Activated CD4-positive, CD25-positive, alpha-beta regulatory T cell treated with anti-CD3 and anti-CD28 coated beads, Interleukin-2, amount 50 U/mL, for 72 hours (primary cell): ENCODE data around the gene ACSL5.

Experiments used
- DNase-seq: peaks from one replicate; pipeline ENCODE4 v3.0.0; 2021

ACSL5 gene

DNA sequence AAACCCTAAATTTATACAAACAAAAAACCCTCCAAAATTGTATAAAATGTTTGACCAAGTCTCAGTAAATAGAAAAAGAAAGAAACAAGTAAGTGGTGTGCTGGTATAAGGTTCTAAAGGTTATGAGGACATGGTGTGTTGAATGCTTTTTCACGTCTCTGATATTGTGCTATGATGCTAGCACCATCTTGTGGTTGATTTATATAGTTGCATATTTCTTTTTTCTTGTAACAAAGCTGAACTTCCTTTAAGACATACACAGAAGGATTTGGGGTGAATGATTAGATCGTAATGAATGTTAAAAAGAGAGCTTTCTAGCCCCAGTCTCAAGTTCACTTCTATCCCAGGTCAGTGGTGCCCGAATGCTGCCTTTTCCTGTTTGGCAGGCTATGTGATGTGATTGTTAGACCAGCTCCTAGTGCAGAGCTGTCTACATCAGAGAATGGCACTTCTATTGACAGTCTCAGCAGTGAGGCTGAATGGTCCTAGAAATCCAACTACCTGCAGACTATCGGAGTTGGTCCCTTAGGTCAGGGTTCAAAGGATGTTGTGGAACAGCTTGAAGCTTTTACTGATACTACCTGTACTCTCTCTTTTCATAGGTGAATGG, 98.1 kb downstream of the ACSL5 start:
- DNase-seq = no peak

DNA sequence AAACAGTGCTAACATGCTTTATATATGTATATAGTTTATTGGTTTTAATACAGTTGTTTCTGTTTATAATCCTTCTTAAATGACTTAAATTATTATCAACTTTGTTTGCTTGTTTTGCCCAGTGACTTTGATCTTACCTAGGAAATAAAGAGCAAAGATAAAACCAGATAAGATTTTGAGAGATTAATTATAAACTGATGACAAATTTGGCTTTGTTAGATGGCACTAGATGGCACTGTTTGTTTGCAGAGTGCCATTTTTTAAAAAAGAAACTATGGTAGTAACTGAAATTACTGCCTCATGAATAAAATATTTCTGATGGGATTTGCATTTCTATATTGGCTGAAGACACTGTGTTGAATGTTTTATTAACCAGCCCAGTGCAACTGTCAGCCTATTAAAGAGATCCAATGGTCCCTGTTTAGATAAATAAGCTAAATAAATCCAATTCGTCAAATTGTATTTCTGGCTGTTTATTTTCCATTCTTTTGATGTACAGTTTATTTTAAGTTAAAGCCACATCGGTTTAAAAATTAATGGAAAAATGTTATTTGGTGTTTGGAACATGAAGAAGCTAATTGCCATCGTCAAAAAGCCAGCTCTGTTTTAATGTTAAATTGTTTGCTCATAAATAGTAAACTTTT, 101.8 kb downstream of the ACSL5 start:
- DNase-seq = no peak
